ENCODE data around the gene FAM50A.
"Not testable (repeated sequence)": the region's sequence is repeated elsewhere in the genome, so short reads cannot be mapped to it uniquely, and the experiment has no call there.

The FAM50A gene, protein sequence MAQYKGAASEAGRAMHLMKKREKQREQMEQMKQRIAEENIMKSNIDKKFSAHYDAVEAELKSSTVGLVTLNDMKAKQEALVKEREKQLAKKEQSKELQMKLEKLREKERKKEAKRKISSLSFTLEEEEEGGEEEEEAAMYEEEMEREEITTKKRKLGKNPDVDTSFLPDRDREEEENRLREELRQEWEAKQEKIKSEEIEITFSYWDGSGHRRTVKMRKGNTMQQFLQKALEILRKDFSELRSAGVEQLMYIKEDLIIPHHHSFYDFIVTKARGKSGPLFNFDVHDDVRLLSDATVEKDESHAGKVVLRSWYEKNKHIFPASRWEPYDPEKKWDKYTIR

DNA sequence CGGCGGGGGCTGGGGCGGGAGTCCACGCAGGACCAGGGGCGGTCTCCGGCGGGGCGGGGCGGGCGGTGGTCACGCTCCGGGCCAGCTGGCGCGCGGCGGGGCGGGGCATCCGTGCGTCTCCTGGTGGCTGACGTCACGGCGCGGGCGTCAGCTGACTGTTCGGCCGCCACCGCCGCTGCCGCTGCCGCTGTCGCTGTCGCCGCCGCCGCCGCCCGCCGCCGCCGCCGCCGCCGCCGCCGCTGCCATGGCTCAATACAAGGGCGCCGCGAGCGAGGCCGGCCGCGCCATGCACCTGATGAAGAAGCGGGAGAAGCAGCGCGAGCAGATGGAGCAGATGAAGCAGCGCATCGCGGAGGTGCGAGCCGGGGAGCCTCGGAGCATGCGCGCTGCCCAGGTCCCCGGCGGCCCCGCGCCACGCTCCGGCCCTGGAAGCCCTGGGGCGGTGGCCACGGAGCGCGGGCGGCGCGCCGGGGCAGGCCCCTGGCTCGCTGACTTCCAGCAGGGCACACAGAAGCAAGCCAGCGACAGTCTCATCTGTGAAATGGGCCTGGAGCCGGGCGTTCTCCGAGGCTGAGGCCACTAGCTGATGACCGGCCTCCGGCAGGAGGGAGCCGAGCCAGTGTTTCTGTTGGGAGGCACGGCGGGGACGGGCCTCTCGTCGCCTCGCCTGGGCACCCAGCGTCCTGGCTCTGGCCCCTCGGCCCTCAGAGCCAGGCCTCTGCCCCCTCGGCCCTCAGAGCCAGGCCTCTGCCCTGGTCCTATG, at the start of gene FAM50A:
Gene FAM50A (plus strand): TSS at position 150 of the 763 bp plus-strand sequence. CDS start 95 bp downstream, at position 245.
- DNase-seq (ENCODE audit: low spot score): peak; percentile 91

DNA sequence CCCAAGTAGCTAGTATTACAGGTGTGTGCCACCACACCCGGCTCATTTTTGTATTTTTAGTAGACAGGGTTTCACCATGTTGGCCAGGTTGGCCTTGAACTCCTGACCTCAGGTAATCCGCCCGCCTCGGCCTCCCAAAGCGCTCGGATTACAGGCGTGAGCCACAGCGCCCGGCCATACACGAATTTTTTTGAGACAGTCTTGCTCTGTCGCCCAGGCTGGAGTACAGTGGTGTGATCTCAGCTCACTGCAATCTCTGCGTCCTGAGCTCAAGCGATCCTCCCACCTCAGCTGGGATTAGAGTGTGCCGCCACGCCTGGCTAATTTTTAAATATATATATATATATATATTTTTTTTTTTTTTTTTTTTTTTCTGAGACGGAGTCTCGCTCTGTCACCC, 47.6 kb upstream of the FAM50A start:
- DNase-seq (ENCODE audit: low spot score): not testable (repeated sequence)

DNA sequence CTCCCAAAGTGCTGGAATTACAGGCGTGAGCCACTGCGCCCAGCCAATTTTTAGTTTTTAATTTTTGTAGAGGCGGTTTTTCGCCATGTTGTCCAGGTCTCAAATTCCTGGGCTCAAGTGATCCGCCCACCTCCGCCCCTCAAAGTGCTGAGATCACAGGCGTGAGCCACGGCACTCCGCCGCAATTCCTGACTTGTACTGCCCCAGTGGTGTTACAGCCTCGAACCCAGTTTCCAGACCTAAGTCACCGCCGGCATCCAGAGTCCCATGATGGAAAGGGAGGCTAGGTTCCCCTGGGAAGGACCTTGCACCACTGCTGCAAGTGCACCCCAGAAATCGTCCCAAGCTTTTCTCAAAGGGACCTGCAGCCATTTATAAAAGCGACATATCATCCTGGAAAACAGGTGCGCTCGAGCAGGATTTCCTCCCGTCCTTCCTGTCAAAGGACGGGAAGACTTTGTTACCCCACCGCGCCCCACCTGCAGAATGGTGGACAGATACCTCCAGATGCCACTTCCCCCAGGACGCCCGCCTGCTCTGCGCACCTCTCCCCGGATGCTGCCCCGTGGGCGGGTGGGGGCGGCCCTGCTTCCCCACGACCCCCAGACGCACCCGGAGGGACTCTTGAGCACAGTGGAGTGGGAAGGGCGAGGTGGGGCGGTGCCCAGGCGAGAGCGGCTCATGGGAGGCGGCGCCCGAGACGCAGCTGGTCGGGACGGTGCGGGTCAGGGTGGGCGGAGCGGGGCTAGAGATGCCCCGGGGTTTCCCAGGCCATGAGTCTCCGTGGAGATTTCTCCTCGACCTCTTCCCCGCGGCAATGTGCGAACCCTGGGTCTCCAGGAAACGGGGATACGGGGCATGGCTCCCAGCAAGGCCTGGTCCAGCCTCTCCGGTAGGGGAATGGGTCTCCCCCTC, 46.7 kb upstream of the FAM50A start:
- peak; percentile 71 for DNase-seq (ENCODE audit: low spot score)

DNA sequence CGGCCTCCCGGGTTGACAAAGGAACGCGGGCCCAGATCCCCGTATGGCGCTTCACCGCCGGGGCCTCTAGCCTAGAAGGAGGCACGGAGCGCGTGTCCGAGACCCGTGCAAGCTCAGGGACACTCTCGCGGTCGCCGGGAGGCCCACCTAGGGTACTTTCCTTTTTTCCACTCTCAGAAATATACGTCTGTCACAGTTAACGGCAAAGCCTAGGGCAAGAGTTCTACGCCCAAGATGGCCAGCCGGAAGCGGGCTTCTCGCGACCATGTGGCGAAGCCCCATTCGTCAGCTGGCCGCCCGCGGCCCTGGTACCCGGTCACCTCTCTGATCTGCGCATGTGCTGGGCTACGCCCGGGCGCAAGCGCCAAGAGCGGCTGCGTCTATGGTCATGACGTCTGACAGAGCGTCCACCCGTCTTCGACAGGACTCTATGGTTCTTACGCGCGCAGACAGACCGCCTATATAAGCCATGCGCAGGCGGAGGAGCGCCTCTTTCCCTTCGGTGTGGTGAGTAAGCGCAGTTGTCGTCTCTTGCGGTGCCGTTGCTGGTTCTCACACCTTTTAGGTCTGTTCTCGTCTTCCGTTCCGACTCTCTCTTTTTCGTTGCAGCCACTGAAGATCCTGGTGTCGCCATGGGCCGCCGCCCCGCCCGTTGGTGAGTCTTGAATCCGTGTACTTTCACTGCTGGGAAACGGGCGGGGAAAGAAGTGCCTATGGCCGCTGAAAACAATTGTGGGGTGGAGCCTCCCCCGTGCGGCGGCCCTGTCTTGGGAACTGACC, 45.9 kb upstream of the FAM50A start, which contains the start of gene RPL10:
Gene RPL10 (plus strand): TSS at position 490 of the 780 bp plus-strand sequence. CDS start 143 bp downstream, at position 633.
- DNase-seq (ENCODE audit: low spot score): peak; percentile 91

DNA sequence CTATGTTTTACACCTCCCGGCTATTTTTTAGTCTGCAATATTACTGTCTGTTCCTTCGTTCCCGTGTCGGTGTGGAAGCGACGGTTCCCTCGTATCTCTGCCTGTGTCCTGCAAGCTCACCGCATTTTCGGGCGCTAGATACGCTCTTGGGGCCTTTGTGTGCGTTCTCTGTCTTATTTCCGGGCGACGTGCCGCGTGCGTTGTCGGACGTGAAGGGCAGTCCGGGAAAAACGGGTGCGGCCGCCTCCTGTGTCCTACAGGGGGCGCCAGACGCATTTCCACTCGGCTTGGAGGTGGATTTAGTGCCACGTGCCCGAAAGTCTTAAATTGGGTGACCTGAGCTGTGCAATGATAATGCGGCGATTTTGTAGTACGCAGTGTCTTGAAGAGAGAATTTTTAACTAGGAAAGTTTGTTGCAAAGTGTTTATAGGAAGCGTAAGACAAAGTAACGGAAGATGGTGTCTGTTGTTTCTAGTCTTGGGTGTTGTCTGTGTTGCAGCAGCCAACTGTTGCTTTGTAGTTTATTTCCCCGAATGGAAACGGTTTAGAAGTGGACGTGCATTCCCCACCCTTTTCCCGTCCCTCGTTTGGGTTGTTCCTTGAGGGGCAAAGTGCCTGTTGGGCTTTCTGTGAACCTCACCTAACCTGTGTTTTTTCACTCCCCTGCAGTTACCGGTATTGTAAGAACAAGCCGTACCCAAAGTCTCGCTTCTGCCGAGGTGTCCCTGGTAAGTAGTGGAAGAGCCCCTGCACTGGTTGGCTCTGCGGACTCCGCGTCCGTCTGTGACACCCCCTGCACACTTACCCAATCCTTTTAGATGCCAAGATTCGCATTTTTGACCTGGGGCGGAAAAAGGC, 45.0 kb upstream of the FAM50A start:
- DNase-seq (ENCODE audit: low spot score): peak; percentile 61

DNA sequence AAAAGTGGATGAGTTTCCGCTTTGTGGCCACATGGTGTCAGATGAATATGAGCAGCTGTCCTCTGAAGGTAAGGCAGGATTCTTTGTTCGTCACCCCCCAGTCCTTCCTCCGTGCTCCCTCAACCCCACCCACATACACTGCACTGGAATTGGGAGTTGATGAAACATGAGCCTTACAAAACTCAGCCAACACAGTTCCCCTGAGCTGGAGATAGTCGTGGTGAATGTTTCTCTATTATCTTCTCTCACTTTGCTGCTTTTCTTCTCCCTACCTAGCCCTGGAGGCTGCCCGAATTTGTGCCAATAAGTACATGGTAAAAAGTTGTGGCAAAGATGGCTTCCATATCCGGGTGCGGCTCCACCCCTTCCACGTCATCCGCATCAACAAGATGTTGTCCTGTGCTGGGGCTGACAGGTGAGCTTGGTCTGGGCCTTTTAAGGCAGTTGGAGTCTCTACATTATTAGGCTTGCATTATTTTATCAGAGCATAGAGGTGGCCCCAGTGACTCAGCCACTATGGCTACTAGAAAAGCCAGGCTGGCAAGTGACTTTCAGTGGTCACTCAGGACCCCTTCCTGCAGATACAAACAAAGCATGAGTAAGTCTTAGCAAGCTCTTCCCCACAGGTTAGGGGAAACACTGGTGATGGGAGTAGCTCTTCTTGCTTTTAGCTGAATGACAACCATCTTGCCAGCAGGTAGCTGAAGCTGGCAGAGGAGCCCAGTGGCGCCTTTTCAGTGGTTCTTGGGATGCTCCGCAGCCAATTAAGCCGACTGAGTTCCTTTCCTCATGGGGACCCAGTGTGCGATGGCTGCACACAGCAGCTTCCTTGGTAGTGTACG, 44.2 kb upstream of the FAM50A start:
- DNase-seq (ENCODE audit: low spot score): no peak

DNA sequence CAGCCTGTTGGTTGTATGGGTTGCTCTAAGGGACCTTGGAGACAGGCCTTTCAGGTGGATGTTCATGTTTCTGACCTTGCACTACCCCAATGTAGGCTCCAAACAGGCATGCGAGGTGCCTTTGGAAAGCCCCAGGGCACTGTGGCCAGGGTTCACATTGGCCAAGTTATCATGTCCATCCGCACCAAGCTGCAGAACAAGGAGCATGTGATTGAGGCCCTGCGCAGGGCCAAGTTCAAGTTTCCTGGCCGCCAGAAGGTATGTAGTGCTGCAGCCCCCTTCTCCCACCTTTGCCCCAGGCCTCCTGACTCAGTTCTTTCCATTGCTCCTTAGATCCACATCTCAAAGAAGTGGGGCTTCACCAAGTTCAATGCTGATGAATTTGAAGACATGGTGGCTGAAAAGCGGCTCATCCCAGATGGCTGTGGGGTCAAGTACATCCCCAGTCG, 43.5 kb upstream of the FAM50A start:
- not testable (repeated sequence) for DNase-seq (ENCODE audit: low spot score)

DNA sequence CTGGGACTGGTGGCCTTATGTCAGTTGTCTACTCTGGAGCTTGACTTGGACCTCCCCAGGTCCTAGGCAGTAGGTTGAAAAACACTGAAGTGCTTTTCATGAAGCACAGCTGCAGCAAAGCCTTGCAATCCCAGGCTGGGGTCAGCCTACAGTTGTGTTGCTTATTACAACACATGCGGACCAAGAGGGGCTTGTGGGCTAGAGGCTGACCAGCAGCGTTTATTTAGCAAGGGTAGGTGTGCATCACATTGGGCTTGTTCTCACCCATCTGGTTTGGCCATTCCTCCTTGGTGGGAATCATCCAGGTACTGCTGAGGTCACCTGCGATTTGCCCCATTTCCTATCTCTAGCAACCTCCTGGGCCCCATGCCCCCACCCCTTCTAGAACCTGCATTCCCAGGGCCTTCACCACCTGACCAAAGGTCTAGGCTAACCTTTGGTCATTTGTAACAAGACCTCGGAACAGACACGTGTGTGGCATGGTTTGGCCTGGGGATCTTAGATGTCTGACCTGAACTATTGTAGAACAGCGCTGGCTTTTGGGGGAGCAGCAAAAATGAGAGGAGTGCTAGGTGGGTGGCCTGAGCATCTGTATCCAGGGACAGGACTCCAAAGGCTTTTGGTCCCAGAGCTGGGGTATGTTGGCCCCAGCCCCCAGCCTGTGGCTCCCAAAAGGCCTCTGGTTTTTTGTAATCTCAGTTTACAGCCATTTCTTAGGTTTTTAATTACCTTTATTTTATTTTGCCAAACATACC, 42.7 kb upstream of the FAM50A start:
- DNase-seq (ENCODE audit: low spot score): no peak

DNA sequence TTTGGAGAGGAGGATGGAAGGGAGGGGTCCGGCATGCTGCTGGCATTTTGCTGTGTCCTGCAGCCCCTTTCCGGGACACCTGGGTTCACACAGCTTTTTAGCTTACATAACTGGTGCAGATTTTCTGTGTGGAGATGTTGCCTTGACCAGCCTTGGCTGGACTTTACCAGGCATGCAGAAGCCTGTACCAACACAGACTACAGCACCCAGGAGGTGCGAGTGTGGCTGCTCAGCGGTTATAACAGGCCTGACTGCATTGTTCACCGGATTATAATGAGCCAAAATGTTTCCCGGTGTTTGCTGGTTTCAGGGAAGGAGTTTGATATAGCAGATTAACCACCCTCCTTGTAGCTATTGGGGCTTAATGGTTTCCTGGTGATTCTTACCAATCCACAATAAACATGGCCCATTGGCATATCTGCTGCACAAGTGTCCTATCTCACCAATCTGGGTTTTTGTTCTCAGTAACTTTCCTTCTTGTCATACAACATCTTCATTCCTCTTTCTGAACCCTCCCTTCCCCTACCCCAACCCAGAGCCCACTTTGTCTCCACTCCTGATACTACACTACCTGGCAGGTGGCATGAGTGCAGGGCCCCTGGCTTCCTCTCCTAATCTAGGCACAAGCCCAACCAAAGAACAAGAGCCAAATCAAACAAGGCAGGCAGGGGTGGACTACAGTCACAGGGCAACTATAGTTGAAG, 41.9 kb upstream of the FAM50A start:
- no peak for DNase-seq (ENCODE audit: low spot score)

DNA sequence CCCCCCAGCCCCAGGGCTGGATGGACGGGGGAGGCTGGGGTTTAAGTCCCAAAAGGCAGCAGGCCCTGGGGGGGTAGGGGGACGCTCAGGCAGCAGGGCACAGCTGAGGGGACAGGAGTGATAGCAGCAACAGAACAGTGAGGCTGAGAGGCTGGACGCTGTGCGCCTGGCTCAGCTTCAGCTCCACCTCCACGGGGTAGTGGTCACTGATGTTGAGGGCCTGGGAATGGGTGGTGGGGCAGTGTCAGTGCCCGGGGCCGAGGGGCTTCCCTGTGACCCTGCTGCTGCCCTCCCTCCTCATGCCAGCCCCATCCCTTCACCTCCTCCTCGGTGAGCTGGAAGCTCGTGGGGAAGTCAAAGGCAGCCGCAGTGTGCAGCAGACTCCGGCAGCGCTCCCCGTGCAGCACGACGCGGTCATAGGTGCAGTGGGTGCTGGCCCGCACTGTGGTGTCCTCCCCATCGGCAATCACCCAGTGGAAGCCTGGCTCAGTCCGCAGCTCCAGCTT, 41.3 kb upstream of the FAM50A start:
- no peak for DNase-seq (ENCODE audit: low spot score)

DNA sequence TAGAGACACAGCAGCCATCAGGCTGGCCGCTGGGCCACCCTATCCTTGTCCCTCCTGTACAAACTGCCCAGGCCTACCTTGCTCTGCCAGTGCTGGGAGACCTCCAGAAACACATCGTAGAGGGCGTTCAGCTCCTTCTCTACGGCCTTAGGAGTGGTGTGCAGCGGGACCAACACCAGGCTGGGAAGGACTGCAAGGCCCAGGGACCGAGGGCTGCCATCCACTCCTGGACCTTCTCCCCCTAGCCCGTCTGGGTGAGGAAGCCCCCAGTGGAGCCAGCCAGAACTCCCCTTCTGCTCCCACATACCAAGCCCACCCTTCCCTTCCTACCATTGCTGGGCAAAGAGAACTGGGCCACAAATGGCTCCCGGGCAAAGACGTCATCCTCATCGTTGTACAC, 40.7 kb upstream of the FAM50A start:
- DNase-seq (ENCODE audit: low spot score): no peak

DNA sequence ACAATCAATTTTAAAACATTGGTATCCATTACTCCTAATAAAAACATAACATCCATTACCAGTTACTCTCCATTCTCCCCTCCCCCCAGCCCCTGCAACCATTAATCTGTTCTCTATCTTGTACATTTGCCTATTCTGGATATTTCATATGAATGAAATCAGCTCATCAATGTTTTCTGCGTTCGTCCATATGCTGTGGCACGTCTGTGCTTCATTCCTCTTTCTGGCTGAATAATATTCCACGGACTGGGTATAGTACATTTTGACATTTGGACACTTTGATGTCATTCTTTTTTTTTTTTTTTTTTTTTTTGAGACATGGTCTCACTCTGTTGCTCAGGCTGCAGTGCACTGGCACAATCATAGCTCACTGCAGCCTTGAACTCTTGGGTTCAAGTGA, 40.1 kb upstream of the FAM50A start:
- DNase-seq (ENCODE audit: low spot score): no peak

DNA sequence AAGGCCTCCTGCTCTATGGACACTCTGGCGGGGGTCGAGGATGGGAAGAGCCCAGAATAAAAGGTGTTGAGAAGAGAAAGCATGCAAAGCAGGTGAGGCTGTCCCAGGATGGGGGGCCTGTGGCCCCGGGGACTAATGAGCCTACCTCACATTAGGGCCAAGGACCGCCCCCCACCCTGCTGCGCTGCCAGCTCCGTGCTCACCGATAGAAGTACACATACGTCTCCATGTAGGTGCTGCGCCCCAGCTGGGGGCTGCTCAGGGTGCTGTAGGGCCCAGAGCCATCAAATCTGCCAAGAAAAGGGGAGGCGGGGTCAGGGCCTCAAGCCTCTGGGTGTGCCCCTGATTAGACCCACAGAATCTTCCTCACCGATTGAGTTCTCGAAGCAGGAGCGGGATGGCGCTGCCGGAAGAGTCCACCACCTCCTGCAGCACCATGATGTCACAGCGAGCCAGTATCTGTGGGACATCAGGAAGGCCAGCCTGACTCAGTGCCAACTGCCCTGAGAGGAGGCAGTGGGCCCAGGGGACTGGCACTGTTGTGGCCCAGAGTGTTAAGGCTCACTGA, 39.2 kb upstream of the FAM50A start:
- no peak for DNase-seq (ENCODE audit: low spot score)

DNA sequence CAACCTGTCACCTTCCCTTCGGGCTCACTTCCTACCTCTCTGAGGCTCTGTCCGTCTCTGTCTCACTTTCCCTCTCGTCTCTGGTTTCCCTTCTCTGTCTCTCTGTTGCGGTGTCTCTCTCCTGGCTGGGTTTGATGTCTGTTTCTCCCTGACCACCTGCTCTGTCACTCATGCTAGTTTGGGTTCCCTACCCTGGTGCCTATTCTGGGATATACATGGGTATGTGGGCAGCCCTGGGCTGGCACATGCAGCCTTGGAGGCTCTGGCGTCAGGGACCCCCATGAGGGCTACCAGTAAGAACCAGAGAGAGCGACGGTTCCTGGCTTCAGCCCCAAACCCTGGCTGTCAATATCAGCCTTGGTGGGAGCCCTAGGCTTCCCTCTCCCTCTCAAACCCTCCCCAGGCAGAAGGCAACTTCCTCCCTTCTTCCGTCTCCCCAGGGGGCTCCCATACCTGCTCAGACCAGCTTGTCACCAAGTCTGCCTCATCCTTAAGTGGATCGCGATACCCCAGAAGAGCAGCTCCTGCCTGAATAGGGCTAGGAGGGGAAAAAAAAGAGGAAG, 35.2 kb upstream of the FAM50A start:
- DNase-seq (ENCODE audit: low spot score): no peak

DNA sequence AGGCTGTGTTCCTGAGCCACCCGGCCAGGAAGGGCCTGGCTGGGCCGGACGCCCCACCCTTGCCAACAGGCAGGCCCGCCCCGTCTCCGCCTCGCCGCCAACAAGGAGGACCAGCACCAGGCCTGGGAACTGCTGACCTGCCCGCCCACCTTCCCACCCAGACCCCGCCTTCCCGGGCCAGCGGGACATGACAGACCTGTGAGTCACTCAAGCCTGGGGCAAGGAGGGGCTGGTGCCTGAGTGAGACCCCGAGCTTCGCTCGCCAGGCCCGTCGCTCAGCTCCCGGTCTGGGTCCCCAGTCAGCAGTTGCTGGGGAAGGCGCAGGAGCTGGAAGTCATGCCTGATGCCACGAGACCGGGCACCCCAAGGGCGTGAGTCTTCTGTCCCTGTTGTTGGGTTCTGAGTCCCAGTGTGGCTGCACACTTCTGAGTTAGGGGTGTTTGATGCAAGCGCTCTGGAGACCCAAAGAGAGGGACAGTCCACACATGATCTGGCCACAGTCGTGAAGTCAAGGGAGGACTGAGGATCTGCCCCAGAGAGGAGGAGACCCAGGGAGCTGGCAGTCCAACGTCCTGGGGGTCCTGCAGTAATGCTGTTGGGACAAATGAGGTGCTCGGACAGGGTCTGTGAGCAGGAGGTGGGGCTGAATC, 34.6 kb upstream of the FAM50A start, which contains the start of gene DNASE1L1:
Gene DNASE1L1 (minus strand): TSS at position 33 of the 650 bp plus-strand sequence. CDS start 3,686 bp downstream, outside the sequence.
- no peak for DNase-seq (ENCODE audit: low spot score)

DNA sequence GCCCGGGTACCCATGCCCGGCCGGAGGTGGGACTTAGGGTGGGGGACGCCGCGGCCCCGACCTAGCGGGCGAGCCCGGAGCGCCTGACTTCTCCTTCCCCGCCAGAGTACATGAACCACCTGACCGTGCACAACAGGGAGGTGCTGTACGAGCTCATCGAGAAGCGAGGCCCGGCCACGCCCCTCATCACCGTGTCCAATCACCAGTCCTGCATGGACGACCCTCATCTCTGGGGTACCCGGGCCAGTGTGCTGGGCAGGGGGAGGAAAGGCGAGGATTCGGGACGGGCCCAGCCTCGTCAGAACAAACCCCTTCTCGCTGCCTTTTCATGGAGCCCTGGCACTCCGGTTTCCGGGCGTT, 32.0 kb upstream of the FAM50A start:
- peak; percentile 77 for DNase-seq (ENCODE audit: low spot score)

DNA sequence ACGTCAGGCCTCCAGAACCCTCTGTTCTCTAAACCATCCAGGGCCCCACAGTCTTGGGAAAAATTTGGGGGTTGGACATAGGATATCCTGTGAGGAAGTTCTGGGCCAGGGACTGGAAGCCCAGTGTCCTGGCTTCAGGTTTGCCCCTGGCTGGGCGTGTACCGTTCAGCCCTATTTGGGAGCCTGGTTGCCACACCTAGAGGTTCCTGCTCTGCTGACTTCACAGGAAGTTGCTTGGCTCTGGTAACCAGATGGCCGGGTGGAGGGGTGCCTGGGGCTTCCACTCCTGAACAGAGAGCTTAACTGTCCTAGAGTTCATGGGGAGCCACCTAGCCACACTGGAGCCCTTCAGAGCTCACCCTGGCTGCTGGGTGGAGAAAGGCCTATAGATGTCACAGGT, 31.5 kb upstream of the FAM50A start:
- no peak for DNase-seq (ENCODE audit: low spot score)
